Neural progenitor cell (in vitro differentiated cells): Measurements from ENCODE around the gene SIL1. TPM values are rescaled to one million over a fixed set of nuclear protein-coding genes. Genes with fewer than 3 reads are reported as not detected.

Source experiments
- DNase-seq: peaks from one replicate; pipeline ENCODE4 v3.0.0-alpha.2; 2016; ENCODE audit warnings: low spot score
- H2AFZ ChIP-seq: fragments of 200-600 bp; sonication (generic); replicated peaks from 2 replicates; pipeline ENCODE4 v1.6.1; 2016; ENCODE audit warnings: antibody characterized with exemption
- H3F3A ChIP-seq: fragments of 200-600 bp; sonication (generic); 2 replicates; pipeline ENCODE4 v1.6.1; 2016; ENCODE audit warnings: antibody characterized with exemption, low read depth
- H3K27ac ChIP-seq: fragments of 200-600 bp; sonication (generic); 2 replicates; pipeline ENCODE4 v1.5.1; 2016; ENCODE audit warnings: mild to moderate bottlenecking
- H3K27me3 ChIP-seq: fragments of 200-600 bp; sonication (generic); 2 replicates; pipeline ENCODE4 v1.6.1; 2016; ENCODE audit warnings: mild to moderate bottlenecking, moderate library complexity
- H3K36me3 ChIP-seq: fragments of 200-600 bp; sonication (generic); 2 replicates; pipeline ENCODE4 v1.5.1; 2016
- H3K4me1 ChIP-seq: fragments of 200-600 bp; sonication (generic); 2 replicates; pipeline ENCODE4 v1.6.1; 2016; ENCODE audit warnings: mixed run types
- H3K4me2 ChIP-seq: fragments of 200-600 bp; sonication (generic); 2 replicates; pipeline ENCODE4 v1.6.1; 2016
- H3K4me3 ChIP-seq: fragments of 200-600 bp; sonication (generic); 2 replicates; pipeline ENCODE4 v1.5.1; 2016
- H3K79me2 ChIP-seq: fragments of 200-600 bp; sonication (generic); 2 replicates; pipeline ENCODE4 v1.6.1; 2016; ENCODE audit warnings: low read depth
- H3K9ac ChIP-seq: fragments of 200-600 bp; sonication (generic); 2 replicates; pipeline ENCODE4 v1.6.1; 2016
- H3K9me3 ChIP-seq: fragments of 200-600 bp; sonication (generic); 2 replicates; pipeline ENCODE4 v1.5.1; 2016; ENCODE audit warnings: low read depth
- H4K20me1 ChIP-seq: fragments of 200-600 bp; sonication (generic); 2 replicates; pipeline ENCODE4 v1.6.1; 2016; ENCODE audit warnings: low read depth
- H3K27ac Mint-ChIP-seq: 3 replicates; pipeline ENCODE4 v1.8.0; 2021; ENCODE audit warnings: mixed read lengths
- H3K27me3 Mint-ChIP-seq: 2 replicates; pipeline ENCODE4 v1.8.0; 2022; ENCODE audit warnings: low read depth, mild to moderate bottlenecking, inconsistent platforms, moderate library complexity, mixed read lengths; ENCODE audit not compliant: insufficient read depth
- H3K36me3 Mint-ChIP-seq: 3 replicates; pipeline ENCODE4 v1.8.0; 2021; ENCODE audit warnings: mixed read lengths
- H3K4me1 Mint-ChIP-seq: 3 replicates; pipeline ENCODE4 v1.8.0; 2021; ENCODE audit warnings: mixed read lengths
- H3K4me3 Mint-ChIP-seq: 3 replicates; pipeline ENCODE4 v1.8.0; 2021; ENCODE audit warnings: mild to moderate bottlenecking, moderate library complexity, mixed read lengths
- H3K9me3 Mint-ChIP-seq: 3 replicates; pipeline ENCODE4 v1.8.0; 2020; ENCODE audit warnings: mixed read lengths
- CTCF ChIP-seq: fragments of 200-600 bp; sonication (generic); IDR thresholded peaks from 2 replicates; pipeline ENCODE4 v1.5.1; 2017; ENCODE audit warnings: antibody characterized with exemption, mild to moderate bottlenecking
- EZH2 ChIP-seq: fragments of 200-600 bp; sonication (generic); IDR thresholded peaks from 2 replicates; pipeline ENCODE4 v1.6.1; 2017; ENCODE audit warnings: antibody characterized with exemption, mild to moderate bottlenecking, moderate library complexity
- EZH2phosphoT487 ChIP-seq: fragments of 200-600 bp; sonication (generic); IDR thresholded peaks from 2 replicates; pipeline ENCODE4 v1.6.1; 2017; ENCODE audit warnings: antibody characterized with exemption
- total RNA-seq: library from RNA; depleted of rRNA; stranded (reverse); fragments of >200 nt; gene quantifications from 2 replicates; pipeline ENCODE4 v1.2.3, GENCODE V29; 2015; ENCODE audit warnings: low replicate concordance

The SIL1 gene
- total RNA-seq, 1 donor from 2014 or later = 5.5 TPM

DNA sequence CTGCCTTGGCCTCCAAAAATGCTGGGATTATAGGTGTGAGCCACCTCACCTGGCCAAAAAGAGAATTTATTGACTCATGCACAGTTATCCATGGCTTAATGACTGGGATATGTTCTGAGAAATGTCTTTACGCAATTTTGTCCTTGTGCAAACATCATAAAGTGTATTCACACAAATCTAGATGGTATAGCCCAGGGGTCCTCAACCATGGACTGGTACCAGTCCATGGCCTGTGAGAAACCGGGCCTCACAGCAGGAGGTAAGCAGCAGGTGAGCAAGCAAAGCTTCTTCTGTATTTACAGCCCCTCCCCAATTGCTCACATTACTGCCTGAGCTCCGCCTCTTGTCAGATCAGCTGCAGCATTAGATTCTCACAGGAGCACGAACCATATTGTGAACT is 12.4 kb upstream of the SIL1 start:
- no peaks in the 10 kb centered on the region for H4K20me1 ChIP-seq
- H3K9me3 ChIP-seq = no peaks in the 10 kb centered on the region
- Mint-ChIP-seq H3K36me3 (no peaks in the 10 kb centered on the region), H3K4me3 (no peak overlapping the region), H3K27ac (no peak overlapping the region), H3K4me1 (peaks cover 12% of the 10 kb centered on the region), H3K27me3 (no peaks in the 10 kb centered on the region), H3K9me3 (no peaks in the 10 kb centered on the region)
- peaks cover 4% of the 10 kb centered on the region for H3K4me1 ChIP-seq
- H3K9ac ChIP-seq = no peak overlapping the region
- H2AFZ ChIP-seq = no peak overlapping the region
- no peaks in the 10 kb centered on the region for H3F3A ChIP-seq
- TF ChIP-seq EZH2phosphoT487 (no peak), CTCF (no peak), EZH2 (no peak)
- no peak overlapping the region for H3K4me2 ChIP-seq
- no peak overlapping the region for H3K27ac ChIP-seq
- H3K27me3 ChIP-seq = no peaks in the 10 kb centered on the region
- H3K79me2 ChIP-seq = no peaks in the 10 kb centered on the region
- peak; percentile 28 for DNase-seq
- no peaks in the 10 kb centered on the region for H3K36me3 ChIP-seq
- no peak overlapping the region for H3K4me3 ChIP-seq

DNA sequence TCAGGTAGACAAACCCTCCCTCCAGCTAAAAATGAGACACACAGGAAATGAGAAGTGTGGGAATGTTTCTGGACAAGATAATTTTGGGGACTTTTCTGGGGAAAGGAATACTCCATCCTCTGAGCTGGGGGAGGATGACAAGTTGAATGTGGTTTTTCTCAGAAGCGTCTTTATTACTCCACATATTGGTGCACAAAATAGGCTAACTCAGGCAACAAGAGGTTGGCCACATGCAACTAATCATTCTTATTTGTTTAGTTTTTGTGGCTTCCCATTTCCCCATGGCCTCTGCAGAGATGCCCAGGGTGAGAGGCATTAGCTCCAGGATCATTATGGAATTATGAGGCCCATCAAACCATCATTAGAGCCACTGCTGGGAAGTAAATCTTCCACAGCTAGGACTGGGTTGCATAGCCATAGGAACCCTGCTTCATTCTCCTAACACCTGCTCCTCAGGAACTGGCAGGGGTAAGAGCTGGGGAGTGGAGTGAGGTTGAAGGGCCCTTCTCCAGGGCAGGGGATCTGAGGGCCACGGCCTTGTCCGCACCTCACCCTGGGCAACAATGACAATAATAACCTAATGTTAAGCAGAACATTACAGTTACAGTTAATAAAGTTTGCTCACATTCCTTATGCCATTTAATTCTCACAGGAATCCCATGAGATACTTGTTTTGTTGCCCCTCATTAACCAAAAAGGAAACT is 9.3 kb upstream of the SIL1 start:
- no peaks in the 10 kb centered on the region for H3K27me3 ChIP-seq
- H4K20me1 ChIP-seq = no peaks in the 10 kb centered on the region
- no peak for DNase-seq
- TF ChIP-seq EZH2phosphoT487 = no peak
- no peak for TF ChIP-seq CTCF
- no peak for TF ChIP-seq EZH2
- no peak overlapping the region for H2AFZ ChIP-seq
- Mint-ChIP-seq H3K36me3 (no peaks in the 10 kb centered on the region), H3K27me3 (peaks cover 2% of the 10 kb centered on the region), H3K9me3 (no peaks in the 10 kb centered on the region), H3K27ac (no peak overlapping the region), H3K4me1 (peaks cover 15% of the 10 kb centered on the region), H3K4me3 (no peak overlapping the region)
- H3K36me3 ChIP-seq = no peaks in the 10 kb centered on the region
- no peak overlapping the region for H3K4me2 ChIP-seq
- H3K27ac ChIP-seq = no peak overlapping the region
- peaks cover 4% of the 10 kb centered on the region for H3K4me1 ChIP-seq
- no peaks in the 10 kb centered on the region for H3F3A ChIP-seq
- H3K79me2 ChIP-seq = no peaks in the 10 kb centered on the region
- H3K9me3 ChIP-seq = no peaks in the 10 kb centered on the region
- no peak overlapping the region for H3K9ac ChIP-seq
- H3K4me3 ChIP-seq = no peak overlapping the region

DNA sequence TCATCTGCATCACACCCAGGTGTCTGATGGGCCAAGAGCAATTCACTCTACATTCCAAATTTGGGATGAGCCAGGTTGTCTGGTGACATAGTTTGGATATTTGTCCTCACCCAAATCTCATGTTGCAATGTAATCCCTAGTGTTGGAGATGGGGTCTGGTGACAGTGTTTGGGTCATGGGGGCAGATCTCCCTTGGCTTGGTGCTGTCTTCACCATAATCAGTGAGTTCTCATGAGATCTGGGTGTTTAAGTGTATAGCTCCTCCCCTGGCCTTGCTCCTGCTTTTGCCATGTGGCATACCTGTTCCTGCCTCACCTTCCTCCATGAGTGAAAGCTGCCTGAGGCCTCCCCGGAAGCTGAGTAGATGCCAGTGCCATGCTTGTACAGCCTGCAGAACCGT is 7.4 kb upstream of the SIL1 start:
- no peak overlapping the region for H3K4me3 Mint-ChIP-seq
- Histone ChIP-seq H3K36me3 (no peaks in the 10 kb centered on the region), H3K9ac (no peak overlapping the region), H3K27me3 (no peaks in the 10 kb centered on the region), H3F3A (no peaks in the 10 kb centered on the region), H3K79me2 (no peaks in the 10 kb centered on the region), H4K20me1 (no peaks in the 10 kb centered on the region), H3K4me3 (no peak overlapping the region), H3K4me2 (no peak overlapping the region), H2AFZ (no peak overlapping the region), H3K27ac (no peak overlapping the region), H3K4me1 (peaks cover 4% of the 10 kb centered on the region), H3K9me3 (no peaks in the 10 kb centered on the region)
- H3K27me3 Mint-ChIP-seq = peaks cover 2% of the 10 kb centered on the region
- no peaks in the 10 kb centered on the region for H3K36me3 Mint-ChIP-seq
- no peaks in the 10 kb centered on the region for H3K9me3 Mint-ChIP-seq
- TF ChIP-seq EZH2phosphoT487 = no peak
- no peak for TF ChIP-seq EZH2
- TF ChIP-seq CTCF = no peak
- no peak for DNase-seq
- no peak overlapping the region for H3K27ac Mint-ChIP-seq
- H3K4me1 Mint-ChIP-seq = peaks cover 11% of the 10 kb centered on the region
